ENCODE data around the gene HDAC4.

The HDAC4 gene

GRCh38 chr2:239294571-239295054 lies 106.2 kb downstream of the HDAC4 start:
- DNase-seq = no peak

GRCh38 chr2:239293775-239294430 lies 106.9 kb downstream of the HDAC4 start:
- no peak for DNase-seq

- DNase-seq = no peak
Measured at GRCh38 chr2:239292959-239293774, 107.7 kb downstream of the HDAC4 start.

- DNase-seq = no peak
Measured at GRCh38 chr2:239292531-239292930, 108.3 kb downstream of the HDAC4 start.

- DNase-seq = no peak
Measured at GRCh38 chr2:239291475-239292350, 109.1 kb downstream of the HDAC4 start.

GRCh38 chr2:239290618-239291474 lies 110.0 kb downstream of the HDAC4 start:
- DNase-seq = no peak

GRCh38 chr2:239289545-239289944 lies 111.3 kb downstream of the HDAC4 start:
- no peak for DNase-seq

GRCh38 chr2:239288951-239289511 lies 111.8 kb downstream of the HDAC4 start:
- no peak for DNase-seq

GRCh38 chr2:239288237-239288636 lies 112.6 kb downstream of the HDAC4 start:
- DNase-seq = no peak

GRCh38 chr2:239287461-239287860 lies 113.4 kb downstream of the HDAC4 start:
- DNase-seq = no peak

GRCh38 chr2:239286901-239287300 lies 113.9 kb downstream of the HDAC4 start:
- DNase-seq = no peak

- no peak for DNase-seq
Measured at GRCh38 chr2:239285932-239286230, 114.9 kb downstream of the HDAC4 start.

- DNase-seq = peak; percentile 81 to 90 (median 86)
Measured at GRCh38 chr2:239285071-239285931, 115.5 kb downstream of the HDAC4 start.

- no peak for DNase-seq
Measured at GRCh38 chr2:239283961-239284795, 116.6 kb downstream of the HDAC4 start.

- DNase-seq = no peak
Measured at GRCh38 chr2:239283288-239283945, 117.4 kb downstream of the HDAC4 start.

- DNase-seq = no peak
Measured at GRCh38 chr2:239282448-239283287, 118.2 kb downstream of the HDAC4 start.

- peak; percentile 75 to 88 (median 79) for DNase-seq
Measured at GRCh38 chr2:239280296-239281017, 120.4 kb downstream of the HDAC4 start.

Data from suppressor macrophage treated with lipopolysaccharide for 1 hour (primary cell).